Activated T-cell treated with anti-CD3 and anti-CD28 coated beads, Interleukin-2, amount 50 U/mL, for 24 hours (primary cell): ENCODE data around the gene LZTS2.

ENCODE experiments used
- DNase-seq: peaks from one replicate; pipeline ENCODE4 v3.0.0-alpha.2; 2020
- H3K27ac Mint-ChIP-seq: 2 replicates; pipeline ENCODE4 v1.8.0; 2020; ENCODE audit warnings: mild to moderate bottlenecking, mixed read lengths
- H3K27me3 Mint-ChIP-seq: 2 replicates; pipeline ENCODE4 v1.8.0; 2020; ENCODE audit warnings: mixed read lengths
- H3K36me3 Mint-ChIP-seq: 2 replicates; pipeline ENCODE4 v1.8.0; 2020; ENCODE audit warnings: low read depth, mixed read lengths
- H3K4me1 Mint-ChIP-seq: 2 replicates; pipeline ENCODE4 v1.8.0; 2020; ENCODE audit warnings: low read depth, mixed read lengths
- H3K4me3 Mint-ChIP-seq: 2 replicates; pipeline ENCODE4 v1.8.0; 2020; ENCODE audit warnings: mild to moderate bottlenecking, moderate library complexity, mixed read lengths
- H3K9me3 Mint-ChIP-seq: 2 replicates; pipeline ENCODE4 v1.8.0; 2020; ENCODE audit warnings: mixed read lengths

The LZTS2 gene

GRCh38 chr10:100984672-100985177 is 14.9 kb upstream of the LZTS2 start:
- no peak for DNase-seq
- no peak overlapping the region for H3K4me3 Mint-ChIP-seq
- peaks cover 82% of the 10 kb centered on the region for H3K36me3 Mint-ChIP-seq
- peaks cover 35% of the 10 kb centered on the region for H3K4me1 Mint-ChIP-seq
- no peaks in the 10 kb centered on the region for H3K9me3 Mint-ChIP-seq
- no peaks in the 10 kb centered on the region for H3K27me3 Mint-ChIP-seq
- H3K27ac Mint-ChIP-seq: peak overlapping the region; percentile 11

GRCh38 chr10:100985336-100985735 is 14.3 kb upstream of the LZTS2 start:
- H3K27ac Mint-ChIP-seq: peak overlapping the region; percentile 96
- peaks cover 83% of the 10 kb centered on the region for H3K36me3 Mint-ChIP-seq
- peak overlapping the region; percentile 96 for H3K4me3 Mint-ChIP-seq
- H3K4me1 Mint-ChIP-seq: peaks cover 38% of the 10 kb centered on the region
- H3K9me3 Mint-ChIP-seq: no peaks in the 10 kb centered on the region
- DNase-seq: no peak
- H3K27me3 Mint-ChIP-seq: no peaks in the 10 kb centered on the region

DNA sequence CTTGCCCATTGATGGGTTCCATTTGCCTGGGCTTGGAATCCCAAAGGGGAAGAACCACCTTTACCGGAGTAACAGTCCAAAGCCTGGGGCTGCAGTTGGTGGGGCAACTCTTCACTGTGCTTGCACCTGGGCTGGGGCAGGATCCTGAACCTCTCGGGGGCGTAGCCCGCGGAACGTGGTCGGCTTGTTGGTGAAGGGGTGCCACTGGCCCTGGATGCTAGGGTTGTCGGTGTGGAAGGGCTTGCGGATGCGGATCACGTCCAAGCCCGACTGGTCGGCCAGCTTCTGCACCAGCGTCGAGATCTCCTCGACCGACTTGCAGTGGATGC is 13.0 kb upstream of the LZTS2 start:
- Mint-ChIP-seq H3K9me3 (no peaks in the 10 kb centered on the region), H3K4me3 (peak overlapping the region; percentile 96), H3K4me1 (peaks cover 49% of the 10 kb centered on the region), H3K36me3 (peaks cover 83% of the 10 kb centered on the region), H3K27me3 (no peaks in the 10 kb centered on the region), H3K27ac (peak overlapping the region; percentile 96)
- no peak for DNase-seq

- Mint-ChIP-seq H3K4me3 (peak within 1 kb of the TSS; percentile 96), H3K27me3 (no peaks in the 10 kb centered on the region), H3K4me1 (peaks cover 49% of the 10 kb centered on the region), H3K36me3 (peaks cover 80% of the 10 kb centered on the region), H3K9me3 (no peaks in the 10 kb centered on the region), H3K27ac (peak within 1 kb of the TSS; percentile 96)
- peak; percentile 92 for DNase-seq
Observed at GRCh38 chr10:100986952-100987684, 12.5 kb upstream of the LZTS2 start, which contains the start of the genes MRPL43 and TWNK. Gene MRPL43 (minus strand): TSS chr10:100987497. CDS start chr10:100987443, 54 bp downstream. Gene TWNK (plus strand): TSS chr10:100987543. CDS start chr10:100988211, 668 bp downstream.

DNA sequence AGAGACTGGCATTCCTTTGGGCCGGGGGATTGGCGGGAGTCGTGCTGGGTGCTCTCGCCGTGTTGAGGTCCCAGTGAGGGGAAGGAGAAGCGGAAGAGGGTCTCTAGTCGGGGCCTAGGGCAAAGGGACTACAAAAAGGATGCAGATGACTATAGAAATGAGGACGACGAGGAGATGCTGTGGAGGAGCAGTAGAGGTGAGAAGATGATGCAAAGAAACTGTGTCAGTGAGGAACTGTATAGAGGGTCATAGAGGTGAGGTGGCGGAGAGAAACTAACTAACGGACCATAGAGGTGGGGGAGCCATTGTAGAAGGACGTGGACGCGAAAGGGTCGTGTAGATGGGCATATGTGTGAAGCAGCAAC is 11.9 kb upstream of the LZTS2 start:
- Mint-ChIP-seq H3K4me1 (peaks cover 49% of the 10 kb centered on the region), H3K36me3 (peaks cover 78% of the 10 kb centered on the region), H3K4me3 (peak overlapping the region; percentile 96), H3K27ac (peak overlapping the region; percentile 96), H3K27me3 (no peaks in the 10 kb centered on the region), H3K9me3 (no peaks in the 10 kb centered on the region)
- no peak for DNase-seq

- H3K27ac Mint-ChIP-seq: peak overlapping the region; percentile 96
- peak overlapping the region; percentile 96 for H3K4me3 Mint-ChIP-seq
- H3K9me3 Mint-ChIP-seq: no peaks in the 10 kb centered on the region
- no peaks in the 10 kb centered on the region for H3K27me3 Mint-ChIP-seq
- H3K36me3 Mint-ChIP-seq: peaks cover 81% of the 10 kb centered on the region
- peaks cover 49% of the 10 kb centered on the region for H3K4me1 Mint-ChIP-seq
- no peak for DNase-seq
Observed at GRCh38 chr10:100988166-100988565, 11.4 kb upstream of the LZTS2 start.

DNA sequence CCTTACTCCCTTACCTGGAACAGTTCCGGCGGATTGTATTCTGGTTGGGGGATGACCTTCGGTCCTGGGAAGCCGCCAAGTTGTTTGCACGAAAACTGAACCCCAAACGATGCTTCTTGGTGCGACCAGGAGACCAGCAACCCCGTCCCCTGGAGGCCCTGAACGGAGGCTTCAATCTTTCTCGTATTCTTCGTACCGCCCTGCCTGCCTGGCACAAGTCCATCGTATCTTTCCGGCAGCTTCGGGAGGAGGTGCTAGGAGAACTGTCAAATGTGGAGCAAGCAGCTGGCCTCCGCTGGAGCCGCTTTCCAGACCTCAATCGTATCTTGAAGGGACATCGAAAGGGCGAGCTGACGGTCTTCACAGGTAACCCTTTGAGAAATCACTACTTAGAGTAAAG is 10.5 kb upstream of the LZTS2 start:
- Mint-ChIP-seq H3K4me3 (peak overlapping the region; percentile 96), H3K27ac (no peak overlapping the region), H3K36me3 (peaks cover 85% of the 10 kb centered on the region), H3K27me3 (no peaks in the 10 kb centered on the region), H3K9me3 (no peaks in the 10 kb centered on the region), H3K4me1 (peaks cover 49% of the 10 kb centered on the region)
- no peak for DNase-seq

DNA sequence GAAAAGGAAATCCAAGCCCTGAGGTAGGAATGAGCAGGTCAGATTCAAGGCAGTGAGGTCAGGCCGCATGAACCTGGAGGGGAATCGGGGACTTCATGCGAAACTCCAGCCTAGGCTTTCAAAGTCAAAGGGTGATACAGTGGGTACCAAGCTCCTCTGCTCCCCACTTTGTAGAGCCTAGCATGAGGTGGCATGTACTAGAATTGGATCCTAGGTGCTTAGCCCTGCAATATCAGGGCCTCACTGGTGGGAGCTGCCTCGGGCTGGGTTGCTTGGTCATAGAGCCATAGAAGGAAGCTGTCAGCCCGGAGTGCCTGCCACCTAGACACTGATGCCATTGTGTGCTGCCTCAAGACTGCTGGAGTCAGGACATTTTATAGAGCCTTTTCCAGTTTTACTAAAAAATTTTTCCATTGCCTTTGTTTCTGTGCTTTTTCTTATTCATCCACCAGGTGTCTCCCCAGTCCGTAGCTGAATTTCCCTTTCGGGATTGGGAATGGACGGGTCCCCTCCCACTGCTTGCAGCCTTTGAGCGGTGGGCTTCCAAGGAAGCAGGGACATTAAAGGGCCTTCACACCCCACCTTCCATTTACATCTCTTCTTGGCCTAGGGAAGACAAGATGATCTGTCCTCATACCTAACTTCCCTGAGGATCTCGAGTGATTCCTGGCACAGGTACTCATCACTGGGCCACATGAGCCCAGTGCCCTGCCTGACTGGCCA is 5.5 kb upstream of the LZTS2 start:
- Mint-ChIP-seq H3K4me3 (no peak overlapping the region), H3K27ac (peak overlapping the region; percentile 39), H3K27me3 (no peaks in the 10 kb centered on the region), H3K9me3 (no peaks in the 10 kb centered on the region), H3K4me1 (peaks cover 41% of the 10 kb centered on the region), H3K36me3 (peaks cover 68% of the 10 kb centered on the region)
- DNase-seq: no peak

DNA sequence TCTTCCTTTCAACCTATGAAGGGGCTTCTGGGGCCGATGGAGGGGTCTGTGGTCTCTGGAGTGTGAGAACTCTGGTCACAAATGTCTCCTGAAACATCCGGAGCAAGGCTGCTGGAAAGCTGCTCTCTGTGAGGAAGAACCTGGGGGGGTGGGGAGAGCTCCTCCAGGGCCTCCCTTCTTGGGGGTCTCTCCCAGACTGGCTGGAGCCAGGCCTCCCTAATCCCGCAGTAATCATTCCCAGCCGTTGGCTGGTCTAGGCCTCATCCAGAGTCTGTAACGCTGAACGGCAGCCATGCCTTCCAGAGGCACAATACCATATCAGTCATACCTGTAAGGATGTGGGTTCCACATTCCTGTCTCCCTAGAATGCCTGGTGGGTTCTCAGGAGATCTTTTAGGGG is 4.4 kb upstream of the LZTS2 start:
- H3K4me3 Mint-ChIP-seq: no peak overlapping the region
- no peaks in the 10 kb centered on the region for H3K9me3 Mint-ChIP-seq
- DNase-seq: no peak
- H3K27me3 Mint-ChIP-seq: no peaks in the 10 kb centered on the region
- peaks cover 59% of the 10 kb centered on the region for H3K36me3 Mint-ChIP-seq
- H3K4me1 Mint-ChIP-seq: peaks cover 36% of the 10 kb centered on the region
- H3K27ac Mint-ChIP-seq: peak overlapping the region; percentile 90

DNA sequence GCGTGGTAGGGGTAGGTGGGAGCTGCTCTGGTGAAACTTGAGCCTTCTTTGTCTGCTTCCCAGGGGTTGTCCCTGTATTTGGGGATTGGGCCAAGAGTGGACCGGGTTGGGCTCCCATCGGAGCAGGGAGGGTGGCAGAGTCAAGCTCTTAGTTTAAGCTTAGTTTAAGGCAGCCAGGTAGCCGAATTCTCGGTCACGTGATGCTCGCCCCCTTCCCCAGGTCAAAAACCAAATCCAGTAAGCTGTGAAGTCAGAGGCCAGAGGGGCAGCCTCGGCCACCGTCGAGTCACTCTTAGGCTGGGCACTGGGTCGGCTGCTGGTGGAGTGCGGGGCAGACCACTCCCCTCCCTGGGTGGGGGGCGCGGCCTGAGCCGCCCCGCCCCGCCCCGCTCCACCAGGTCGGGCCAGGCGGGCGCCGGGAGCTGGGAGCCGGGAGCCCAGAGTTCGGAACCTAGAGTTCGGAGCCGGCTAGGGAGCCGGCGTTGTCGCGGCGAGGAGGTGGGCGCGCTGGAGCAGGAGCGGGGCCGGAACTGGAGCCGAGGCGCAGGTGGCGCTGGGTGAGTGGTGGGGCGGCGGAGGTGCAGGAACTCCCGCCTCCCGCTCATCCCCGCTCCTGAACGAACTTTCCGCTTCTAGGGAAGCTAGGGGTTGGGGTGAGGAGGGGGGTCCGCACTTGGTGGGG is 2.8 kb upstream of the LZTS2 start:
- DNase-seq: no peak
- Mint-ChIP-seq H3K4me1 (peaks cover 31% of the 10 kb centered on the region), H3K36me3 (peaks cover 45% of the 10 kb centered on the region), H3K9me3 (no peaks in the 10 kb centered on the region), H3K27me3 (no peaks in the 10 kb centered on the region), H3K4me3 (peak overlapping the region; percentile 92), H3K27ac (peak overlapping the region; percentile 94)

DNA sequence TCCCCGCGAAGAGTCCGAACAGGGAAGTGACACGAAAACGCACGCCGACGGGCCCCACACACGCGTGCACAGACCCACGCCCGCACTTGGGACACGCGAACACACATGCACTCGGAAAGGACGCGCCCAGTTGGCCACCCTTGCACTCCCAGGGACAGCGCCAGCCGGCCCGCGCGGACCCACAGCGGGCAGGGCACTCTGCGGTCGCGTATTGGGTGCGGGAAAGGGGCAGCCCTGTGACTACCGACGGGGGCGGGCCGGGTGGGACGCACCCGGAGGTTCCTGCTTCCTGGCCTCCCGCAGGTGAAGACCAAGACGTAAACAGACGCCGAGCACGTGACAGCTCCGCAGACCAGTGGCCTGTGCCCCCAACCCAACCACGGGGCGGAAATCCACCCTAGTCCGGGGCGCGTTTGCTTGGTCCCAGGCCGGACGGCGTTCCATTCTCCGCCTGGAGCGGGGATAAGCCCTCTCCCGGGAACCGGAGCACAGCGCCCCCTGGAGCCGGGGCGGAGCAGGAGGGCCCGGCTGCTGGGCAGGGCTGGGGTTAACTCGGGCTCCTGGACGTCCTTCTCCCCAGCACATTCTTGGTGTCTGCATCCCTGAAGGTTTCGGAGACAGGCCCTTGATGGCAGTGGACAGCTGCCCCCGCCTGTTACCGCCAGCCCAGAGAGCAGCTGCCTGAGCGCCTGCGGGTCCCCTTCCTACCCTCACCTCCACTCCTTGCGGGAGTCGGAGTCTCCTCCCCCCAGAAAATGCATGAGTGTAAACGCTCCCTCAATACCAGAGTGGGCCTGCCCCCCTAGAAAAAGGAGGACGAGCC is 2.0 kb upstream of the LZTS2 start:
- Mint-ChIP-seq H3K27ac (peak overlapping the region; percentile 94), H3K27me3 (no peaks in the 10 kb centered on the region), H3K4me1 (peaks cover 31% of the 10 kb centered on the region), H3K36me3 (peaks cover 43% of the 10 kb centered on the region), H3K9me3 (no peaks in the 10 kb centered on the region), H3K4me3 (peak overlapping the region; percentile 92)
- DNase-seq: peak; percentile 88

GRCh38 chr10:100998183-100998990 is 1.2 kb upstream of the LZTS2 start:
- Mint-ChIP-seq H3K36me3 (peaks cover 37% of the 10 kb centered on the region), H3K4me3 (peak overlapping the region; percentile 92), H3K27me3 (no peaks in the 10 kb centered on the region), H3K9me3 (no peaks in the 10 kb centered on the region), H3K4me1 (peaks cover 31% of the 10 kb centered on the region), H3K27ac (peak overlapping the region; percentile 91)
- DNase-seq: peak; percentile 79

GRCh38 chr10:100998991-100999741 is 442 bp upstream of the LZTS2 start:
- DNase-seq: peak; percentile 88

More at GRCh38 chr10:100998991-100999741, 442 bp upstream of the LZTS2 start:
- peaks cover 29% of the 10 kb centered on the region for H3K36me3 Mint-ChIP-seq
- peak overlapping the region; percentile 91 for H3K27ac Mint-ChIP-seq
- no peaks in the 10 kb centered on the region for H3K9me3 Mint-ChIP-seq
- peak overlapping the region; percentile 92 for H3K4me3 Mint-ChIP-seq
- peaks cover 31% of the 10 kb centered on the region for H3K4me1 Mint-ChIP-seq
- H3K27me3 Mint-ChIP-seq: no peaks in the 10 kb centered on the region
